SK-N-SH (cell line): ENCODE results near the gene MISP3. TPM values are rescaled to one million over a fixed set of nuclear protein-coding genes. Genes with fewer than 3 reads are reported as not detected.

ENCODE experiments used
- CTCF ChIA-PET: fragments of 300-600, 350-600 bp; formaldehyde crosslinking; extraction: SDS; loops from one replicate; lab custom pipeline; 2021; lab: Yijun Ruan, JAX
- POLR2A ChIA-PET: fragments of 350-600 bp; sonication (Branson Sonifier 250); formaldehyde crosslinking; extraction: SDS; loops from one replicate; lab custom pipeline; 2020; ENCODE audit warnings: antibody characterized with exemption, inconsistent platforms; lab: Yijun Ruan, JAX
- DNase-seq: peaks from one replicate; pipeline ENCODE4 v3.0.0; 2012
- H2AFZ ChIP-seq: fragments of 200-600 bp; sonication (generic); 2 replicates; pipeline ENCODE4 v1.8.1; 2016; ENCODE audit warnings: antibody characterized with exemption, mild to moderate bottlenecking, low read depth
- H3F3A ChIP-seq: fragments of 200-600 bp; sonication (generic); replicated peaks from 2 replicates; pipeline ENCODE3; 2016; ENCODE audit warnings: antibody characterized with exemption, mild to moderate bottlenecking; ENCODE audit not compliant: insufficient read depth
- H3K27ac ChIP-seq, 2 experiments: fragments of 200-500 bp in 1 of 2; fragments of 200-600 bp in 1 of 2; sonication (Bioruptor generic) in 1 of 2; sonication (generic), shearing (Covaris generic) in 1 of 2; 2 replicates each; pipeline versions ENCODE4 v1.5.1 to v1.6.1; 2014 to 2016; ENCODE audit warnings: low read depth in 2 of 2, inconsistent platforms in 1 of 2, low read length in 1 of 2, mild to moderate bottlenecking in 1 of 2, mixed read lengths in 1 of 2
- H3K27me3 ChIP-seq: fragments of 200-600 bp; sonication (generic), shearing (Covaris generic); 2 replicates; pipeline ENCODE4 v1.6.1; 2016; ENCODE audit warnings: mixed run types; ENCODE audit not compliant: insufficient read depth
- H3K36me3 ChIP-seq, 2 experiments: fragments of 200-500 bp in 1 of 2; fragments of 200-600 bp in 1 of 2; sonication (Bioruptor generic) in 1 of 2; sonication (generic) in 1 of 2; replicated peaks in 1 of 2; 2 replicates each; pipeline versions ENCODE3 to v1.5.1; 2014 to 2016; ENCODE audit warnings: low read length in 1 of 2, mild to moderate bottlenecking in 1 of 2; ENCODE audit not compliant: insufficient read depth in 2 of 2, control insufficient read depth in 1 of 2
- H3K4me1 ChIP-seq, 2 experiments: fragments of 200-500 bp in 1 of 2; fragments of 200-600 bp in 1 of 2; sonication (Bioruptor generic) in 1 of 2; sonication (generic), shearing (Covaris generic) in 1 of 2; 2 replicates each; pipeline versions ENCODE4 v1.5.1 to v1.6.1; 2014 to 2016; ENCODE audit warnings: low read depth in 1 of 2, low read length in 1 of 2, mixed run types in 1 of 2; ENCODE audit not compliant: insufficient read depth in 2 of 2, control insufficient read depth in 1 of 2
- H3K4me2 ChIP-seq: fragments of 200-600 bp; sonication (generic), shearing (Covaris generic); 2 replicates; pipeline ENCODE4 v1.6.1; 2017; ENCODE audit warnings: mixed run types
- H3K4me3 ChIP-seq, 2 experiments: fragments of 200-500 bp in 1 of 2; fragments of 200-600 bp in 1 of 2; sonication (Bioruptor generic) in 1 of 2; sonication (generic), shearing (Covaris generic) in 1 of 2; 2 replicates each; pipeline versions ENCODE4 v1.5.1 to v1.8.1; 2014 to 2016; ENCODE audit warnings: low read depth in 2 of 2, inconsistent platforms in 1 of 2, low read length in 1 of 2, mild to moderate bottlenecking in 1 of 2, mixed read lengths in 1 of 2, moderate library complexity in 1 of 2
- H3K79me2 ChIP-seq: fragments of 200-600 bp; sonication (generic); 2 replicates; pipeline ENCODE4 v1.8.1; 2017; ENCODE audit warnings: mild to moderate bottlenecking; ENCODE audit not compliant: insufficient read depth
- H3K9ac ChIP-seq: fragments of 200-600 bp; sonication (generic); 2 replicates; pipeline ENCODE4 v1.6.1; 2017; ENCODE audit warnings: mixed run types
- H3K9me2 ChIP-seq: fragments of 200-600 bp; sonication (generic); 2 replicates; pipeline ENCODE4 v1.6.1; 2017; ENCODE audit warnings: mixed run types
- H3K9me3 ChIP-seq: fragments of 200-600 bp; sonication (generic); 2 replicates; pipeline ENCODE4 v1.6.1; 2017; ENCODE audit warnings: mixed run types, mild to moderate bottlenecking, moderate library complexity
- H4K20me1 ChIP-seq: fragments of 200-600 bp; sonication (generic); 2 replicates; pipeline ENCODE4 v1.6.1; 2017; ENCODE audit warnings: mild to moderate bottlenecking, mixed run types; ENCODE audit not compliant: insufficient read depth
- CHD2 ChIP-seq: fragments of 150-350 bp; IDR thresholded peaks from 2 replicates; pipeline ENCODE4 v1.6.1; 2018; ENCODE audit warnings: low read length; ENCODE audit not compliant: partially characterized antibody
- CTCF ChIP-seq: fragments of 200-600 bp; sonication (generic); IDR thresholded peaks from 2 replicates; pipeline ENCODE4 v1.6.1; 2017; ENCODE audit warnings: antibody characterized with exemption, mild to moderate bottlenecking, moderate library complexity
- FOXJ3 ChIP-seq: sonication (generic); formaldehyde crosslinking; IDR thresholded peaks from 2 replicates; pipeline ENCODE4 v1.5.1; 2020; ENCODE audit warnings: mild to moderate bottlenecking, missing genetic modification reagents
- IRF3 ChIP-seq: fragments of 150-350 bp; IDR thresholded peaks from 2 replicates; pipeline ENCODE4 v1.6.1; 2016; ENCODE audit warnings: mild to moderate bottlenecking, low read depth, low read length
- MAX ChIP-seq: IDR thresholded peaks from 2 replicates; pipeline ENCODE4 v1.4.0; 2012; ENCODE audit warnings: low read depth
- MXI1 ChIP-seq: IDR thresholded peaks from 2 replicates; pipeline ENCODE4 v1.6.1; 2012; ENCODE audit warnings: mild to moderate bottlenecking, low read depth, low read length, improper control_type of control experiment
- NFIC ChIP-seq: IDR thresholded peaks from 2 replicates; pipeline ENCODE4 v1.4.0; 2012; ENCODE audit warnings: borderline replicate concordance
- PBX3 ChIP-seq: IDR thresholded peaks from 2 replicates; pipeline ENCODE4; 2012
- RCOR1 ChIP-seq: fragments of 150-350 bp; IDR thresholded peaks from 2 replicates; pipeline ENCODE4 v1.6.1; 2017; ENCODE audit warnings: antibody characterized with exemption, low read length
- REST ChIP-seq: IDR thresholded peaks from 2 replicates; pipeline ENCODE4 v1.6.1; 2012; ENCODE audit warnings: mild to moderate bottlenecking, low read depth, low read length, moderate library complexity
- RFX5 ChIP-seq: IDR thresholded peaks from 2 replicates; pipeline ENCODE4 v1.6.1; 2012; ENCODE audit warnings: mild to moderate bottlenecking, improper control_type of control experiment, low read length
- SIN3A ChIP-seq: IDR thresholded peaks from 2 replicates; pipeline ENCODE4 v1.6.1; 2012; ENCODE audit warnings: low read depth, mild to moderate bottlenecking, low read length, moderate library complexity, borderline replicate concordance
- SMC3 ChIP-seq: IDR thresholded peaks from 2 replicates; pipeline ENCODE4 v1.6.1; 2012; ENCODE audit warnings: low read depth, low read length, improper control_type of control experiment
- TAF1 ChIP-seq: IDR thresholded peaks from 2 replicates; pipeline ENCODE4 v1.6.1; 2012; ENCODE audit warnings: low read depth, mild to moderate bottlenecking, low read length, moderate library complexity, borderline replicate concordance
- USF1 ChIP-seq: IDR thresholded peaks from 2 replicates; pipeline ENCODE4 v1.4.0; 2012; ENCODE audit warnings: low read depth, borderline replicate concordance
- USF2 ChIP-seq: fragments of 150-350 bp; IDR thresholded peaks from 2 replicates; pipeline ENCODE4 v1.6.1; 2017; ENCODE audit warnings: antibody characterized with exemption, low read length, low read depth, borderline replicate concordance
- YY1 ChIP-seq: IDR thresholded peaks from 2 replicates; pipeline ENCODE4 v1.4.0; 2012; ENCODE audit warnings: low read depth, mild to moderate bottlenecking
- ZBTB33 ChIP-seq: IDR thresholded peaks from 2 replicates; pipeline ENCODE4 v1.4.0; 2012; ENCODE audit warnings: low read depth, borderline replicate concordance
- WGBS: methylation state at CpG from one replicate; pipeline ENCODE4 v1.1.6; 2017; ENCODE audit warnings: low lambda C conversion rate; 5-methylcytosine and 5-hydroxymethylcytosine counted together
- polyA plus RNA-seq, 3 experiments: library from polyadenylated mRNA; depleted of rRNA; stranded (reverse); fragments of >200 nt; gene quantifications; 2 replicates each; pipeline ENCODE4 v1.2.3, GENCODE V29; 2012

Gene MISP3
- polyA plus RNA-seq, 1 of the 3 experiments (the other 2 are of a cell fraction) = 2.6 TPM

GRCh38 chr19:14053500-14053899, 19.1 kb upstream of the MISP3 start:
- Histone ChIP-seq H2AFZ (no peak overlapping the region), H3K36me3 (no peaks in the 10 kb centered on the region), H4K20me1 (no peaks in the 10 kb centered on the region), H3K4me2 (no peak overlapping the region), H3K79me2 (no peaks in the 10 kb centered on the region), H3K27ac (no peak overlapping the region), H3K9ac (no peak overlapping the region), H3K9me3 (no peaks in the 10 kb centered on the region), H3K4me1 (peaks cover 4 to 6% of the 10 kb centered on the region in 2 experiments; a peak in 2 of 4 replicates), H3F3A (peaks cover 11% of the 10 kb centered on the region), H3K4me3 (no peak overlapping the region), H3K27me3 (no peaks in the 10 kb centered on the region), H3K9me2 (no peaks in the 10 kb centered on the region)
- ChIA-PET POLR2A (no interaction called here), CTCF (interaction anchor here (0.7 to 3.0 kb wide), 7 partner anchors 10 to 279 kb away, joined by 3 to 15 read pairs (median 4); partner anchors contain the start of genes IL27RA and MISP3)
- no peak for TF ChIP-seq ZBTB33
- TF ChIP-seq YY1 = no peak
- TF ChIP-seq SIN3A = no peak
- no peak for TF ChIP-seq REST
- no peak for TF ChIP-seq IRF3
- no peak for TF ChIP-seq USF1
- TF ChIP-seq MAX = no peak
- no peak for TF ChIP-seq RCOR1
- no peak for TF ChIP-seq SMC3
- TF ChIP-seq TAF1 = no peak
- TF ChIP-seq RFX5 = no peak
- TF ChIP-seq USF2 = no peak
- no peak for TF ChIP-seq FOXJ3 (CRISPR knock-in tag)
- no peak for TF ChIP-seq PBX3
- TF ChIP-seq NFIC = no peak
- TF ChIP-seq MXI1 = no peak
- no peak for TF ChIP-seq CHD2
- no peak for TF ChIP-seq CTCF
- WGBS = no CpG with 5 or more reads among the region's 11 CpGs
- peak; percentile 15 for DNase-seq
